ENCODE measurements around the gene CACNG4. TPM values are rescaled to one million over a fixed set of nuclear protein-coding genes. Genes with fewer than 3 reads are reported as not detected.

Gene CACNG4
- total RNA-seq, 2 experiments from 2014 or later = not detected

DNA sequence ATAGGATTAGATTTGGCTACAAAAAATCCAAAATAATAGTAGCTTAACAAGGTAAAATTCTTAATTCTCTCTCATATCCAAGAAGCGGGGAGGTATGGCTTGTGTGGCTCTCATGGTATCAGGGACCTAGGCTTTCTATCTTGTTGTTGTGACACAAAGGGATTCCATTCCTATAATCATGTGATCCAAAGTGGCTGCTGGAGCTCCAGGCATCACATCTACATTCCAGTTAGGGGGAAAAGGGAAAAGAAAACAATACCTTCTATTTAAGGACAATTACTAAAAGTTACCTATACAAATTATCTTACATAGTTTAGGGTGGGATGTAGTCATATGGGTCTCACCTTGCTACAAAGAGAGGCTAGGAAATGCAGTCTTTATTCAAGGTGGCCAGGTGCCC, 47.6 kb upstream of the CACNG4 start:
- intact Hi-C loops (cut with DNase I, micrococcal nuclease) = no loop called here
- Histone ChIP-seq H3K4me3 (ENCODE audit: low read length) (no peak overlapping the region), H3K4me1 (ENCODE audit: insufficient read depth, low read length) (no peaks in the 10 kb centered on the region), H3K27ac (ENCODE audit: low read depth in 1 of 2, low read length in 2 of 2) (no peak overlapping the region), H3K27me3 (ENCODE audit: control insufficient read depth in 1 of 2, insufficient read depth in 2 of 2, low read length in 2 of 2) (peaks cover 0 to 7% of the 10 kb centered on the region in 2 experiments), H3K9me3 (ENCODE audit: control insufficient read depth in 1 of 2, insufficient read depth in 1 of 2, low read length in 2 of 2) (peaks cover 0 to 3% of the 10 kb centered on the region in 2 experiments), H3K36me3 (ENCODE audit: insufficient read depth, low read length) (no peaks in the 10 kb centered on the region)
- no peak overlapping the region for H3K27ac Mint-ChIP-seq
- H3K9me3 Mint-ChIP-seq = peaks cover 8% of the 10 kb centered on the region
- H3K27me3 Mint-ChIP-seq = peaks cover 39% of the 10 kb centered on the region
- ATAC-seq (ENCODE audit: poor library complexity) (no peak), DNase-seq (no peak)
- TF ChIP-seq, protein P1, sequence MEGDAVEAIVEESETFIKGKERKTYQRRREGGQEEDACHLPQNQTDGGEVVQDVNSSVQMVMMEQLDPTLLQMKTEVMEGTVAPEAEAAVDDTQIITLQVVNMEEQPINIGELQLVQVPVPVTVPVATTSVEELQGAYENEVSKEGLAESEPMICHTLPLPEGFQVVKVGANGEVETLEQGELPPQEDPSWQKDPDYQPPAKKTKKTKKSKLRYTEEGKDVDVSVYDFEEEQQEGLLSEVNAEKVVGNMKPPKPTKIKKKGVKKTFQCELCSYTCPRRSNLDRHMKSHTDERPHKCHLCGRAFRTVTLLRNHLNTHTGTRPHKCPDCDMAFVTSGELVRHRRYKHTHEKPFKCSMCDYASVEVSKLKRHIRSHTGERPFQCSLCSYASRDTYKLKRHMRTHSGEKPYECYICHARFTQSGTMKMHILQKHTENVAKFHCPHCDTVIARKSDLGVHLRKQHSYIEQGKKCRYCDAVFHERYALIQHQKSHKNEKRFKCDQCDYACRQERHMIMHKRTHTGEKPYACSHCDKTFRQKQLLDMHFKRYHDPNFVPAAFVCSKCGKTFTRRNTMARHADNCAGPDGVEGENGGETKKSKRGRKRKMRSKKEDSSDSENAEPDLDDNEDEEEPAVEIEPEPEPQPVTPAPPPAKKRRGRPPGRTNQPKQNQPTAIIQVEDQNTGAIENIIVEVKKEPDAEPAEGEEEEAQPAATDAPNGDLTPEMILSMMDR (IDR thresholded peaks at IDR 0.05) = no peak
- CTCF ChIA-PET = no interaction called here
- POLR2A ChIA-PET = interaction anchor here (0.6 kb wide), 1 partner anchor 13 kb away, joined by 3 read pairs; no protein-coding TSS in a partner anchor
- H3K36me3 Mint-ChIP-seq (ENCODE audit: low read depth) = no peaks in the 10 kb centered on the region
- no peaks in the 10 kb centered on the region for H3K4me1 Mint-ChIP-seq (ENCODE audit: low read depth)
- H3K4me3 Mint-ChIP-seq = no peak overlapping the region

DNA sequence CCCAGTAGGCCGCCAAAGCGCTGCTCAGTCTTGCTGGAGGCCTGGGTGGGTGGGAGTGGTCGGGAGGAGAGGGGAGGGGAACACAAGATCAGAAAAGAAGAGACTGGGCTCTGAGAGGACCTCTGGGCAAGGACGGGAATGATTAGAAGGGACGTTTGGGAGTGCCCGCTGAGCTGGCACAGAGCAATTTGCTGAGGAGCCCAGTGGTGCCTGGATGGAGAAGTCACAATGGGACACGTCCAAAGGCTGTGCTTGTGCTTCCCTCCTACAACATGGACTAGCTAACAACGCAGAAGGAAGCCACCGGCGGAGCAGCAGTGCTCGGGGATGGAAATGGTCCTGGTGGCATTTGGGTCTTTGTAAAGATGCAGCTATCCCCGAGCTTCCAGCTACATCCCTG, 45.6 kb upstream of the CACNG4 start:
- peaks cover 0 to 3% of the 10 kb centered on the region in 2 experiments for H3K9me3 ChIP-seq (ENCODE audit: control insufficient read depth in 1 of 2, insufficient read depth in 1 of 2, low read length in 2 of 2)
- TF ChIP-seq, protein P1 (IDR thresholded peaks at IDR 0.05) = no peak
- no peaks in the 10 kb centered on the region for H3K36me3 ChIP-seq (ENCODE audit: insufficient read depth, low read length)
- no peak for ATAC-seq (ENCODE audit: poor library complexity)
- peaks cover 5 to 7% of the 10 kb centered on the region in 2 experiments for H3K27me3 ChIP-seq (ENCODE audit: control insufficient read depth in 1 of 2, insufficient read depth in 2 of 2, low read length in 2 of 2)
- H3K36me3 Mint-ChIP-seq (ENCODE audit: low read depth) = no peaks in the 10 kb centered on the region
- H3K27me3 Mint-ChIP-seq = peaks cover 41% of the 10 kb centered on the region
- H3K27ac Mint-ChIP-seq = no peak overlapping the region
- POLR2A ChIA-PET = no interaction called here
- H3K4me1 ChIP-seq (ENCODE audit: insufficient read depth, low read length) = no peaks in the 10 kb centered on the region
- no peak overlapping the region for H3K27ac ChIP-seq (ENCODE audit: low read depth in 1 of 2, low read length in 2 of 2)
- intact Hi-C loops (cut with DNase I, micrococcal nuclease) = no loop called here
- DNase-seq = no peak
- H3K9me3 Mint-ChIP-seq = peaks cover 8% of the 10 kb centered on the region
- no peak overlapping the region for H3K4me3 ChIP-seq (ENCODE audit: low read length)
- H3K4me3 Mint-ChIP-seq = no peak overlapping the region
- H3K4me1 Mint-ChIP-seq (ENCODE audit: low read depth) = no peaks in the 10 kb centered on the region
- CTCF ChIA-PET = no interaction called here

DNA sequence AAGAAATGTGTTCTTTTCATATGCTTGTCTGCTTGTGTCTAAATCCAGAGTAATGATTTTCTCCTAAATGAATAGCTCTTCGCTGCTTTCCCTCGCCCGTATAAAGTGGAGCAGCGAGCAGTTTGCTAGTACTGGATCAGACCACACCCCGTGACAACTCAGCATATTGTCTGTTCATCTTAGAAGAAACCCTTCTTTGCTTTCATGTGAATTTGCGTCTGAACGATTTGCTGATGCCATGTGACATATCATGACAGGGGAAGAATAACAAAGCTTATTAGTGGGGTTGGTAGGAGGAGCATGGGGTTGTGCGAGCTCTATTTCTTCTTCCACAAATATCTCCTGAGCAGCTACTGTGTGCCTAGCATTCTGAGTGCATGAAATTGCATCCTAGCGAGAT, 44.1 kb upstream of the CACNG4 start:
- Histone ChIP-seq H3K4me3 (ENCODE audit: low read length) (no peak overlapping the region), H3K27me3 (ENCODE audit: control insufficient read depth in 1 of 2, insufficient read depth in 2 of 2, low read length in 2 of 2) (peaks cover 2 to 8% of the 10 kb centered on the region in 2 experiments), H3K36me3 (ENCODE audit: insufficient read depth, low read length) (no peaks in the 10 kb centered on the region), H3K9me3 (ENCODE audit: control insufficient read depth in 1 of 2, insufficient read depth in 1 of 2, low read length in 2 of 2) (peaks cover 0 to 3% of the 10 kb centered on the region in 2 experiments), H3K4me1 (ENCODE audit: insufficient read depth, low read length) (no peaks in the 10 kb centered on the region), H3K27ac (ENCODE audit: low read depth in 1 of 2, low read length in 2 of 2) (no peak overlapping the region)
- CTCF ChIA-PET = no interaction called here
- TF ChIP-seq, protein P1 (IDR thresholded peaks at IDR 0.05) = no peak
- intact Hi-C loops (cut with DNase I, micrococcal nuclease) = no loop called here
- ATAC-seq (ENCODE audit: poor library complexity) = no peak
- Mint-ChIP-seq H3K27me3 (peaks cover 47% of the 10 kb centered on the region), H3K9me3 (peaks cover 8% of the 10 kb centered on the region), H3K4me3 (no peak overlapping the region), H3K36me3 (ENCODE audit: low read depth) (no peaks in the 10 kb centered on the region), H3K27ac (no peak overlapping the region), H3K4me1 (ENCODE audit: low read depth) (no peaks in the 10 kb centered on the region)
- no peak for DNase-seq
- POLR2A ChIA-PET = no interaction called here
